Measurements from ENCODE around the gene CD99.

DNA sequence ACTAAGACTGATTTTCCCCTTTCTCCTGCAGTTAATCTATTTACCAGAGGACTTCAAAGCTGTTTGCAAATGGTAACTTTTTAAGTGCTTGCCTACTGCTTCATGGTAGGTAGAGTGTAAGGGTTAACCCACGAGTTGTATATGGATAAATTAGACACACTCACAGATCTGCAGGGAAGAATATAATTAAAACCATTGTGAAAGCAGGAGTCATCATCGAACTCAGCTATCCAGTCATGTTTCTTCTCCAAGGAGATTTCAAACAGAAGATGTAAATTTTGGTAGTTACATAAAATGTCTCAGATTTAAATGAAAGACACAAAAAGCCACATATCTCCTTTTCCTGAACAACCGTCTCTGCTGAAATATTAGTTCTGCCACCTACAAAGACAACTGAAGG is 60.2 kb downstream of the CD99 start:
- TF ChIP-seq EP300 (IDR thresholded peaks at IDR 0.05), result no peak
- TF ChIP-seq, protein P1, sequence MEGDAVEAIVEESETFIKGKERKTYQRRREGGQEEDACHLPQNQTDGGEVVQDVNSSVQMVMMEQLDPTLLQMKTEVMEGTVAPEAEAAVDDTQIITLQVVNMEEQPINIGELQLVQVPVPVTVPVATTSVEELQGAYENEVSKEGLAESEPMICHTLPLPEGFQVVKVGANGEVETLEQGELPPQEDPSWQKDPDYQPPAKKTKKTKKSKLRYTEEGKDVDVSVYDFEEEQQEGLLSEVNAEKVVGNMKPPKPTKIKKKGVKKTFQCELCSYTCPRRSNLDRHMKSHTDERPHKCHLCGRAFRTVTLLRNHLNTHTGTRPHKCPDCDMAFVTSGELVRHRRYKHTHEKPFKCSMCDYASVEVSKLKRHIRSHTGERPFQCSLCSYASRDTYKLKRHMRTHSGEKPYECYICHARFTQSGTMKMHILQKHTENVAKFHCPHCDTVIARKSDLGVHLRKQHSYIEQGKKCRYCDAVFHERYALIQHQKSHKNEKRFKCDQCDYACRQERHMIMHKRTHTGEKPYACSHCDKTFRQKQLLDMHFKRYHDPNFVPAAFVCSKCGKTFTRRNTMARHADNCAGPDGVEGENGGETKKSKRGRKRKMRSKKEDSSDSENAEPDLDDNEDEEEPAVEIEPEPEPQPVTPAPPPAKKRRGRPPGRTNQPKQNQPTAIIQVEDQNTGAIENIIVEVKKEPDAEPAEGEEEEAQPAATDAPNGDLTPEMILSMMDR (IDR thresholded peaks at IDR 0.05), result no peak
- no peak for TF ChIP-seq POLR2A (IDR thresholded peaks at IDR 0.05)
- TF ChIP-seq POLR2AphosphoS5 (IDR thresholded peaks at IDR 0.05), result no peak
